SU-DHL-6 (cell line): ENCODE measurements around the gene RBP3.

Experiments
- EZH2phosphoT487 ChIP-seq: fragments of 200-600 bp; sonication (generic), shearing (Covaris generic); conservative IDR thresholded peaks from 2 replicates; pipeline ENCODE4 v1.6.1; 2018; ENCODE audit warnings: mild to moderate bottlenecking, antibody characterized with exemption, low read length, moderate library complexity, mixed read lengths
- TF ChIP-seq, protein P1 (sequence below): fragments of 200-600 bp; sonication (generic); IDR thresholded peaks from one replicate; pipeline ENCODE4 v1.5.1; 2017; ENCODE audit warnings: antibody characterized with exemption, mild to moderate bottlenecking, low read length, moderate library complexity; ENCODE audit not compliant: insufficient read depth, poor library complexity, severe bottlenecking

DNA sequence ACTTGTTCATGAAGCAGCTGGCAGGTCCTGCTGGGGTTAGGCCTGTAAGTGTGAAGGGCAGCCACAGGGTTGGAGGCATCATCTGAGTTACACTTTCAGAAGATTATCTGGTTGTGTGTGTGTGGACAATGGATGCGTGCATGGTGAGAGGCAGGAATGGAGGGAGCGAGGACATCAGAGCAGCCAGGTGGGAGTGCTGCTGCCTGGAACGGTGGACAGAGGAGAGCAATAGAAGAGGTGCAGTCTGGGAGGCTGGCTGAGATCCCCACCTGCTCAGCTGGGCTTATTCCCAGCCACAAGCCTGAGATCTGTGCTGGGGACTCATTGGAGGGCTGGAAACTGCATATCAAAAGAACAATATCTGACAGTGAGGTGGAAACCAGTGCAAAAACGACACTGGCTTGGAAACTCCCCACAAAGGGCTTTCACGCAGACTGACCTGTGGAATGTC, 18.0 kb downstream of the RBP3 start:
- TF ChIP-seq, protein P1, sequence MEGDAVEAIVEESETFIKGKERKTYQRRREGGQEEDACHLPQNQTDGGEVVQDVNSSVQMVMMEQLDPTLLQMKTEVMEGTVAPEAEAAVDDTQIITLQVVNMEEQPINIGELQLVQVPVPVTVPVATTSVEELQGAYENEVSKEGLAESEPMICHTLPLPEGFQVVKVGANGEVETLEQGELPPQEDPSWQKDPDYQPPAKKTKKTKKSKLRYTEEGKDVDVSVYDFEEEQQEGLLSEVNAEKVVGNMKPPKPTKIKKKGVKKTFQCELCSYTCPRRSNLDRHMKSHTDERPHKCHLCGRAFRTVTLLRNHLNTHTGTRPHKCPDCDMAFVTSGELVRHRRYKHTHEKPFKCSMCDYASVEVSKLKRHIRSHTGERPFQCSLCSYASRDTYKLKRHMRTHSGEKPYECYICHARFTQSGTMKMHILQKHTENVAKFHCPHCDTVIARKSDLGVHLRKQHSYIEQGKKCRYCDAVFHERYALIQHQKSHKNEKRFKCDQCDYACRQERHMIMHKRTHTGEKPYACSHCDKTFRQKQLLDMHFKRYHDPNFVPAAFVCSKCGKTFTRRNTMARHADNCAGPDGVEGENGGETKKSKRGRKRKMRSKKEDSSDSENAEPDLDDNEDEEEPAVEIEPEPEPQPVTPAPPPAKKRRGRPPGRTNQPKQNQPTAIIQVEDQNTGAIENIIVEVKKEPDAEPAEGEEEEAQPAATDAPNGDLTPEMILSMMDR: no peak
- no peak for TF ChIP-seq EZH2phosphoT487
